ENCODE measurements around the gene UTP14A. TPM values are rescaled to one million over a fixed set of nuclear protein-coding genes. Genes with fewer than 3 reads are reported as not detected.

The UTP14A gene
- polyA plus RNA-seq, 1 of the 3 experiments (the other 2 are of a cell fraction), result 25.4 TPM

- POLR2A ChIA-PET, result no interaction called here
These were observed 49.7 kb downstream of the UTP14A start for GRCh38 chrX:129955682-129956081.

GRCh38 chrX:129956145-129956544, 50.2 kb downstream of the UTP14A start:
- H3F3A ChIP-seq (replicated peaks; ENCODE audit: insufficient read depth), result peaks cover 8% of the 10 kb centered on the region
- H4K20me1 ChIP-seq (ENCODE audit: insufficient read depth), result no peaks in the 10 kb centered on the region
- WGBS (ENCODE audit: low lambda C conversion rate), result 63% methylated on average over 10 of the region's 10 CpGs
- no peak overlapping the region for H3K9ac ChIP-seq
- H3K9me3 ChIP-seq, result no peaks in the 10 kb centered on the region
- DNase-seq, result no peak
- H3K27ac ChIP-seq (ENCODE audit: low read depth in 2 of 2, low read length in 1 of 2), result no peak overlapping the region
- H3K4me2 ChIP-seq, result no peak overlapping the region
- ChIA-PET CTCF (interaction anchor here (0.6 to 0.9 kb wide), 2 partner anchors 355 to 1603 kb away, joined by 3 read pairs; no protein-coding TSS in a partner anchor), POLR2A (no interaction called here)
- peaks cover 50% of the 10 kb centered on the region for H3K27me3 ChIP-seq (ENCODE audit: insufficient read depth)
- TF ChIP-seq ELF1 (IDR thresholded peaks at IDR 0.05) (no peak), FOSL2 (IDR thresholded peaks at IDR 0.05; ENCODE audit: borderline replicate concordance, low read depth) (no peak), NFIC (IDR thresholded peaks at IDR 0.05; ENCODE audit: borderline replicate concordance) (no peak), TCF12 (IDR thresholded peaks at IDR 0.05) (no peak), RFX5 (IDR thresholded peaks at IDR 0.05; ENCODE audit: low read length) (no peak), RCOR1 (IDR thresholded peaks at IDR 0.05; ENCODE audit: low read length) (no peak)
- H3K4me3 ChIP-seq (ENCODE audit: low read depth in 2 of 2, low read length in 1 of 2), result no peak overlapping the region
- no peaks in the 10 kb centered on the region for H3K79me2 ChIP-seq (ENCODE audit: insufficient read depth)
- no peaks in the 10 kb centered on the region for H3K9me2 ChIP-seq
- no peaks in the 10 kb centered on the region for H3K36me3 ChIP-seq (replicated peaks in 1 of 2; ENCODE audit: control insufficient read depth in 1 of 2, insufficient read depth in 2 of 2, low read length in 1 of 2)
- peaks cover 0 to 6% of the 10 kb centered on the region in 2 experiments; a peak in 1 of 4 replicates for H3K4me1 ChIP-seq (ENCODE audit: control insufficient read depth in 1 of 2, insufficient read depth in 2 of 2, low read depth in 1 of 2, low read length in 1 of 2)
- no peak overlapping the region for H2AFZ ChIP-seq (ENCODE audit: low read depth)

More at GRCh38 chrX:129955682-129956081, 49.7 kb downstream of the UTP14A start:
- Histone ChIP-seq H3K4me3 (ENCODE audit: low read depth in 2 of 2, low read length in 1 of 2) (no peak overlapping the region), H3K27ac (ENCODE audit: low read depth in 2 of 2, low read length in 1 of 2) (no peak overlapping the region), H3K9me3 (no peaks in the 10 kb centered on the region), H3F3A (replicated peaks; ENCODE audit: insufficient read depth) (peaks cover 8% of the 10 kb centered on the region), H3K4me1 (ENCODE audit: control insufficient read depth in 1 of 2, insufficient read depth in 2 of 2, low read depth in 1 of 2, low read length in 1 of 2) (peaks cover 0 to 6% of the 10 kb centered on the region in 2 experiments; a peak in 1 of 4 replicates), H3K9me2 (no peaks in the 10 kb centered on the region), H3K4me2 (no peak overlapping the region), H3K79me2 (ENCODE audit: insufficient read depth) (no peaks in the 10 kb centered on the region), H3K36me3 (replicated peaks in 1 of 2; ENCODE audit: control insufficient read depth in 1 of 2, insufficient read depth in 2 of 2, low read length in 1 of 2) (no peaks in the 10 kb centered on the region), H2AFZ (ENCODE audit: low read depth) (no peak overlapping the region), H3K9ac (no peak overlapping the region), H3K27me3 (ENCODE audit: insufficient read depth) (peaks cover 50% of the 10 kb centered on the region), H4K20me1 (ENCODE audit: insufficient read depth) (no peaks in the 10 kb centered on the region)
- CTCF ChIA-PET, result interaction anchor here (0.9 kb wide), 1 partner anchor 355 kb away, joined by 3 read pairs; no protein-coding TSS in a partner anchor
- DNase-seq, result no peak
- WGBS (ENCODE audit: low lambda C conversion rate), result 54% methylated on average over 3 of the region's 3 CpGs
- TF ChIP-seq JUND (IDR thresholded peaks at IDR 0.05), result no peak
- no peak for TF ChIP-seq GATA2 (CRISPR knock-in tag; IDR thresholded peaks at IDR 0.05)
- no peak for TF ChIP-seq MXI1 (IDR thresholded peaks at IDR 0.05; ENCODE audit: low read depth, low read length)
- no peak for TF ChIP-seq RCOR1 (IDR thresholded peaks at IDR 0.05; ENCODE audit: low read length)
- TF ChIP-seq EZH2phosphoT487 (IDR thresholded peaks at IDR 0.05; ENCODE audit: borderline replicate concordance, low read depth), result no peak
- no peak for TF ChIP-seq SIN3A (IDR thresholded peaks at IDR 0.05; ENCODE audit: borderline replicate concordance, low read depth, low read length)
- TF ChIP-seq CHD2 (IDR thresholded peaks at IDR 0.05; ENCODE audit: low read length, partially characterized antibody), result no peak
- no peak for TF ChIP-seq PBX3 (IDR thresholded peaks at IDR 0.05)
- no peak for TF ChIP-seq EP300 (IDR thresholded peaks at IDR 0.05; ENCODE audit: borderline replicate concordance in 1 of 2, low read depth in 1 of 2, low read length in 1 of 2)
